C4-2B (cell line): ENCODE data around the gene NR3C2.

Experiments
- H3K27ac ChIP-seq: fragments of 450-650 bp; 2 replicates; pipeline ENCODE4 v1.5.1; 2017
- CTCF ChIP-seq: fragments of 450-650 bp; conservative IDR thresholded peaks from 2 replicates; pipeline ENCODE4 v1.5.1; 2017; ENCODE audit warnings: mild to moderate bottlenecking
- ZFX ChIP-seq: fragments of 450-650 bp; IDR thresholded peaks from 2 replicates; pipeline ENCODE4 v1.6.1; 2017

NR3C2 gene

GRCh38 chr4:148054275-148054674, 387.9 kb downstream of the NR3C2 start:
- peak overlapping the region; percentile 61; the same call in 1 of the 2 replicates for H3K27ac ChIP-seq

DNA sequence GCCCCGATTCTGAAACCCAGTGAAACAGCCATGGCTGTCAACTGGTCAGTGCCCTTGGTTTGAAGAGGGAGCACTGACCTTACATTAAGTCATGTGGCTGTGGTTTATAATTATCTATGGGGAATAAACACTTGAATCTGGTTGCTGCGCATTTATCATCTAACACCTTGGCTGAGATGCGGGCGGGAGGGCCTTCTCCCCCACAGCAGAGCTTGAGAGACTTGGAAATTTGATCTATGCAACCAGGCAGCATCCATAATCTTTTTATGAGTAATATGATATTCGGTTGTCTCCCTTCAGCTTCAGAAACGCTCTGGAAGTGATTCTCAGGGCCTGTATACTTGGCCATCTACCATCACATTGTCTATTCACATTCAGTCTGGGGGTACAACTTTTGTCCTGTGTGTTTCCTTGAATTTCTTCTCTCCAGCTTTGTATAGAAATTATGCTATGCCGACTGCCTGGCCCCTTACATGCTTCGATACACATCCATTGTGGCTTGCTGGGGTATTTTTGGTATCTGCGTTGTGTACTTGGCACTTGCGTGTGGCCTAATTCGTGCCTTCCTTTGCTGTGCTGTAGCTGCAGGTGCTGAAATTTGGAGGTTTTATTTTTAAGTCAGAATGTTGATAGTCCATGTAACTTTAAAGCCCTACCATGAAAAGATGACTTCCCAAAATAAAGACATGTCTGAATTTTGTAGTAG, 388.8 kb downstream of the NR3C2 start:
- H3K27ac ChIP-seq, result peak overlapping the region; percentile 57; the same call in 1 of the 2 replicates
- no peak for TF ChIP-seq ZFX
- TF ChIP-seq CTCF, result no peak

More at GRCh38 chr4:148054275-148054674, 387.9 kb downstream of the NR3C2 start:
- TF ChIP-seq CTCF (peak; percentile 25), ZFX (no peak)

- peak overlapping the region; percentile 57; the same call in 1 of the 2 replicates for H3K27ac ChIP-seq
- TF ChIP-seq ZFX (no peak), CTCF (no peak)
Observed at GRCh38 chr4:148052448-148052847, 389.8 kb downstream of the NR3C2 start.

DNA sequence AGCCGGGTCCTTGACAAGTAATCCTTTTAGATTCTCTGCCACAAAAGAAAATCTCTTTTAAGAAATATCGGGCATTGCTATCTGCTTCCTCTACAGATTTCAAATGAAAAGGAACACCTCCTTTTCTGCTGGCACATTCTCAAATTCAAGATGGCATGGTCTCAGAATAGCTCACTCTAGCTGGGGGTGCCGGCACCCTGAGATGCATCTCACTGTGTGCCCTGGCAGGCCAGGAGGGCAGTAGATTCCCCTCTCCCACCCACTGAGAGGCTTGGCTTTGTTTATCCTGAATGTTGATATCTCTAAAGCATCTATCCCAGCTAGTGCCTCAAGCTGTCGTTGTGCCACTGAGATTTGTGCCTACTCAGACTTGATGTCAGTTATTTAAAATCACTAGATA, 390.8 kb downstream of the NR3C2 start:
- TF ChIP-seq CTCF (no peak), ZFX (no peak)
- no peak overlapping the region for H3K27ac ChIP-seq

DNA sequence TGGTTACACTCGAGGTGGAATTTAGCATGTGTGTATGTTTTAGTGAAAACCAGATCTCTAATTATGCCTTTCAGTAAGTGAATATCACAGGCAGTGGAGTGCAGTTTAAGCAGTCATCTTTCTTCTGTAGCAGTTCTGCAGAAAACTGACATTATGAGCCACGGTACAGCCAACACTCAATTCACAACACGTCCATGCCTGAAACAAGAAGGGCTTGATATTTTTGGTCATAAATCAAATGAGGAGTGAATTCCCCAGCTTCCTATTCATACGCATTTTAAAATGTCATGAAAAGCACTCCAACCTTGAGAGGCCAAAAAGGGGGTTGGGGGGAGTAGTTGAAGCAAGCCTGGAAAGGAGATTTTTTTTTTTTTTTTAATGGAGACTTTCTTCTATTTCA, 393.6 kb downstream of the NR3C2 start:
- H3K27ac ChIP-seq, result no peak overlapping the region
- no peak for TF ChIP-seq ZFX
- no peak for TF ChIP-seq CTCF

- TF ChIP-seq CTCF, result no peak
- H3K27ac ChIP-seq, result no peak overlapping the region
Observed at GRCh38 chr4:148044912-148045352, 397.3 kb downstream of the NR3C2 start.

- TF ChIP-seq ZFX (no peak), CTCF (no peak)
- H3K27ac ChIP-seq, result no peak overlapping the region
Observed at GRCh38 chr4:148044089-148044911, 397.9 kb downstream of the NR3C2 start.
